ENCODE measurements around the gene EYS. TPM values are rescaled to one million over a fixed set of nuclear protein-coding genes. Genes with fewer than 3 reads are reported as not detected.

EYS gene
- total and polyA plus RNA-seq, 9 of the 15 experiments (the other 6 are each of a cell fraction or from before 2014, with no cell fraction given): 0.03 to 0.36 (median 0.10) TPM; not detected in 2

GRCh38 chr6:64255000-64255399, 1452.0 kb downstream of the EYS start:
- in situ Hi-C loops (cut with MboI): no loop called here
- Histone ChIP-seq H4K20me1 (replicated peaks; ENCODE audit: control insufficient read depth, insufficient read depth, low read length) (no peaks in the 10 kb centered on the region), H3K4me2 (ENCODE audit: insufficient read depth, low read length) (no peak overlapping the region), H3K4me1 (replicated peaks in 1 of 2; ENCODE audit: control insufficient read depth in 2 of 2, insufficient read depth in 2 of 2, low read length in 2 of 2) (no peaks in the 10 kb centered on the region), H3K27ac (ENCODE audit: extremely low read depth, low read depth, low read length) (no peak overlapping the region), H3K9ac (ENCODE audit: insufficient read depth in 1 of 2, low read depth in 2 of 2, low read length in 2 of 2) (no peak overlapping the region), H3K4me3 (no peak overlapping the region), H3K9me3 (replicated peaks; ENCODE audit: control insufficient read depth, insufficient read depth, low read depth, low read length) (no peaks in the 10 kb centered on the region; the same call in 1 of the 2 replicates), H3K9me1 (ENCODE audit: control insufficient read depth, insufficient read depth, low read length) (no peaks in the 10 kb centered on the region), H3K27me3 (ENCODE audit: control insufficient read depth in 2 of 2, insufficient read depth in 2 of 2, low read length in 2 of 2) (no peaks in the 10 kb centered on the region), H2AFZ (ENCODE audit: low read depth, low read length) (no peak overlapping the region), H3K36me3 (ENCODE audit: control insufficient read depth, insufficient read depth, low read length) (no peaks in the 10 kb centered on the region), H3K79me2 (ENCODE audit: control insufficient read depth, insufficient read depth, low read length) (no peaks in the 10 kb centered on the region)
- intact Hi-C loops (cut with micrococcal nuclease): no loop called here
- ChIA-PET POLR2A (no interaction called here), CTCF (ENCODE audit: low intra/inter-chr PET ratio) (no interaction called here)
- TF ChIP-seq MLX (CRISPR knock-in tag; conservative IDR thresholded peaks at IDR 0.05) (no peak), NFYB (IDR thresholded peaks at IDR 0.05; ENCODE audit: extremely low read depth, insufficient read length) (no peak), SP1 (CRISPR knock-in tag; IDR thresholded peaks at IDR 0.05) (no peak), ZNF134 (CRISPR knock-in tag; conservative IDR thresholded peaks at IDR 0.05) (no peak), FOXJ3 (CRISPR knock-in tag; IDR thresholded peaks at IDR 0.05) (no peak)
- 0% methylated on average over 1 of the region's 1 CpG for WGBS (ENCODE audit: insufficient coverage, low coverage, missing lambda C conversion rate)
- FAIRE-seq (no peak), DNase-seq (ENCODE audit: extremely low read depth in 1 of 4, low spot score in 3 of 4) (no peak), ATAC-seq (no peak)
- no TSS peak for BruUV-seq (replicated peaks)

GRCh38 chr6:64254558-64254957, 1452.5 kb downstream of the EYS start:
- H2AFZ ChIP-seq (ENCODE audit: low read depth, low read length): no peak overlapping the region
- CTCF ChIA-PET (ENCODE audit: low intra/inter-chr PET ratio): no interaction called here
- intact Hi-C loops (cut with micrococcal nuclease): no loop called here

More at GRCh38 chr6:64254558-64254957, 1452.5 kb downstream of the EYS start:
- no peak overlapping the region for H3K27ac ChIP-seq (ENCODE audit: extremely low read depth, low read depth, low read length)
- POLR2A ChIA-PET: no interaction called here
- no peaks in the 10 kb centered on the region for H3K79me2 ChIP-seq (ENCODE audit: control insufficient read depth, insufficient read depth, low read length)
- no peak overlapping the region for H3K9ac ChIP-seq (ENCODE audit: insufficient read depth in 1 of 2, low read depth in 2 of 2, low read length in 2 of 2)
- H3K4me1 ChIP-seq (replicated peaks in 1 of 2; ENCODE audit: control insufficient read depth in 2 of 2, insufficient read depth in 2 of 2, low read length in 2 of 2): no peaks in the 10 kb centered on the region
- in situ Hi-C loops (cut with MboI): no loop called here
- DNase-seq (ENCODE audit: extremely low read depth in 1 of 4, low spot score in 3 of 4): no peak
- no peak for FAIRE-seq
- no TSS peak for BruUV-seq (replicated peaks)
- H3K36me3 ChIP-seq (ENCODE audit: control insufficient read depth, insufficient read depth, low read length): no peaks in the 10 kb centered on the region
- H3K27me3 ChIP-seq (ENCODE audit: control insufficient read depth in 2 of 2, insufficient read depth in 2 of 2, low read length in 2 of 2): no peaks in the 10 kb centered on the region
- no peak for ATAC-seq
- no peaks in the 10 kb centered on the region for H4K20me1 ChIP-seq (replicated peaks; ENCODE audit: control insufficient read depth, insufficient read depth, low read length)
- 0% methylated on average over 3 of the region's 3 CpGs for WGBS (ENCODE audit: insufficient coverage, low coverage, missing lambda C conversion rate)
- H3K9me1 ChIP-seq (ENCODE audit: control insufficient read depth, insufficient read depth, low read length): no peaks in the 10 kb centered on the region
- no peaks in the 10 kb centered on the region; the same call in 1 of the 2 replicates for H3K9me3 ChIP-seq (replicated peaks; ENCODE audit: control insufficient read depth, insufficient read depth, low read depth, low read length)
- H3K4me3 ChIP-seq: no peak overlapping the region
- no peak for TF ChIP-seq MCM7 (IDR thresholded peaks at IDR 0.05)
- no peak for TF ChIP-seq BRD4 (IDR thresholded peaks at IDR 0.05)
- TF ChIP-seq ELK1 (CRISPR knock-in tag; IDR thresholded peaks at IDR 0.05): no peak
- no peak overlapping the region for H3K4me2 ChIP-seq (ENCODE audit: insufficient read depth, low read length)
